Panc1 (cell line): Measurements from ENCODE around the gene ZFYVE1. TPM values are rescaled to one million over a fixed set of nuclear protein-coding genes. Genes with fewer than 3 reads are reported as not detected.
"Not testable (repeated sequence)": the region's sequence is repeated elsewhere in the genome, so short reads cannot be mapped to it uniquely, and the experiment has no call there.

Experiments used
- ATAC-seq: fragments of 200-7000 bp; cut with Tn5 transposase; 2 replicates; pipeline ENCODE4 v1.9.1; 2020; ENCODE audit warnings: mild to moderate bottlenecking, moderate library complexity
- BruUV-seq: library from RNA; stranded (reverse); fragments of 400-500 nt; replicated peaks from 2 replicates; lab custom pipeline; 2021; lab: Mats Ljungman, UMichigan
- CTCF ChIA-PET: fragments of 300-600 bp; sonication (Branson Sonifier 250); formaldehyde crosslinking; loops from one replicate; lab custom pipeline; 2022; ENCODE audit warnings: antibody characterized with exemption; lab: Charles Lee
- POLR2A ChIA-PET: fragments of 300-600 bp; sonication (Branson Sonifier 250); formaldehyde crosslinking; loops from one replicate; lab custom pipeline; 2022; ENCODE audit warnings: antibody characterized with exemption; lab: Charles Lee
- DNase-seq: peaks from one replicate; pipeline ENCODE4 v3.0.0-alpha.2; 2010; ENCODE audit warnings: low read depth, low spot score
- H3K27ac ChIP-seq: 2 replicates; pipeline ENCODE4 v1.5.1; 2011; ENCODE audit warnings: mild to moderate bottlenecking, low read length, inconsistent platforms
- H3K27me3 ChIP-seq: fragments of 200-500 bp; sonication (Bioruptor generic); 2 replicates; pipeline ENCODE4 v1.6.0; 2014; ENCODE audit warnings: low read length, inconsistent platforms; ENCODE audit not compliant: control insufficient read depth, insufficient read depth
- H3K36me3 ChIP-seq: fragments of 200-500 bp; sonication (Bioruptor generic); 2 replicates; pipeline ENCODE4 v1.5.1; 2014; ENCODE audit warnings: inconsistent platforms, mild to moderate bottlenecking, low read length, moderate library complexity; ENCODE audit not compliant: control insufficient read depth, insufficient read depth
- H3K4me1 ChIP-seq: 2 replicates; pipeline ENCODE4 v1.5.1; 2011; ENCODE audit warnings: inconsistent platforms, mild to moderate bottlenecking, low read length, moderate library complexity; ENCODE audit not compliant: control insufficient read depth, insufficient read depth
- H3K4me3 ChIP-seq, 2 experiments: 2 replicates each; pipeline ENCODE4 v1.5.1; 2011 to 2012; ENCODE audit warnings: low read depth in 2 of 2, low read length in 2 of 2, mild to moderate bottlenecking in 2 of 2, inconsistent platforms in 1 of 2, moderate library complexity in 1 of 2
- H3K9me3 ChIP-seq: fragments of 200-500 bp; sonication (Bioruptor generic); 2 replicates; pipeline ENCODE4 v1.5.1; 2014; ENCODE audit warnings: low read depth, mild to moderate bottlenecking, inconsistent platforms, low read length, moderate library complexity; ENCODE audit not compliant: control insufficient read depth, insufficient read depth
- POLR2AphosphoS5 ChIP-seq: IDR thresholded peaks from 2 replicates; pipeline ENCODE4 v1.6.1; 2012; ENCODE audit warnings: mild to moderate bottlenecking, low read depth, low read length, moderate library complexity
- SIN3A ChIP-seq: IDR thresholded peaks from 2 replicates; pipeline ENCODE4 v1.6.1; 2012; ENCODE audit warnings: low read depth, mild to moderate bottlenecking, low read length, moderate library complexity, borderline replicate concordance; ENCODE audit not compliant: insufficient read depth
- TCF7L2 ChIP-seq: IDR thresholded peaks from 2 replicates; pipeline ENCODE4 v1.6.1; 2011; ENCODE audit warnings: mild to moderate bottlenecking, low read depth, low read length, inconsistent platforms
- in situ Hi-C: cut with HindIII; loops from 2 replicates; pipeline ENCODE4 v1.10.0; 2016; ENCODE audit warnings: low sequenced_read_pairs, low pct_unique_long_range_greater_than_20kb
- intact Hi-C: fragments of 100-400 bp; cut with micrococcal nuclease; formaldehyde crosslinking; loops from one replicate; pipeline ENCODE4 v1.10.0; 2022; ENCODE audit not compliant: unreplicated experiment
- total RNA-seq: library from RNA; stranded (reverse); gene quantifications from one replicate; pipeline ENCODE4 v1.2.1, GENCODE V29; 2021; ENCODE audit not compliant: unreplicated experiment
- TF ChIP-seq, protein P1 (sequence below), 2 experiments: IDR thresholded peaks; 2 replicates each; pipeline ENCODE4 v1.6.1; 2011 to 2012; ENCODE audit warnings: low read depth in 2 of 2, control low read depth in 1 of 2, low read length in 1 of 2, mild to moderate bottlenecking in 1 of 2, moderate library complexity in 1 of 2; ENCODE audit not compliant: insufficient read depth in 1 of 2
- TF ChIP-seq, protein P2 (sequence below): fragments of 450-650 bp; IDR thresholded peaks from 2 replicates; pipeline ENCODE4 v1.5.1; 2017; ENCODE audit warnings: mild to moderate bottlenecking

The ZFYVE1 gene
- total RNA-seq, 1 experiment from 2014 or later: 19.8 TPM

DNA sequence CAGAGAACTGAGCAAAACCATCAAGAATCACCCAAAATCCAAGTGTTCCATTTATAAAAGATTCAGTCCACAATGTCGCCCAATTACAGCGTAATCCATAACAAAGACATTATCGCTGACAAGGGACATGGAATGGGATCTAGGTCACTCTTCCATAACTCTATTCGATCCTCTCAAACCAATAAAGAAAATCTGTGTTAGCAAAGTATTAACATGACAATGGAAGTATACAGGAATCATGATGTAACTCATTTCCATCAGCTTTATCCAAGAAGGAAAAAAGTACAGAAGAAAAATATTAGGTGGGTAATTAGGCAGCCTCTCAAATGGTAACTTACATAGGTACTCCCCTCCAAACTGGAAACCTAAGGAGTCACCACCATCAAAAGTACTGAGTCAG lies 4.9 kb downstream of the ZFYVE1 start:
- in situ Hi-C loops: no loop called here
- no TSS peak for BruUV-seq
- H3K27ac ChIP-seq: no peak overlapping the region
- H3K27me3 ChIP-seq: no peaks in the 10 kb centered on the region
- intact Hi-C loops: no loop called here
- H3K9me3 ChIP-seq: no peaks in the 10 kb centered on the region
- TF ChIP-seq TCF7L2 (no peak), SIN3A (no peak), POLR2AphosphoS5 (no peak)
- TF ChIP-seq, protein P1, sequence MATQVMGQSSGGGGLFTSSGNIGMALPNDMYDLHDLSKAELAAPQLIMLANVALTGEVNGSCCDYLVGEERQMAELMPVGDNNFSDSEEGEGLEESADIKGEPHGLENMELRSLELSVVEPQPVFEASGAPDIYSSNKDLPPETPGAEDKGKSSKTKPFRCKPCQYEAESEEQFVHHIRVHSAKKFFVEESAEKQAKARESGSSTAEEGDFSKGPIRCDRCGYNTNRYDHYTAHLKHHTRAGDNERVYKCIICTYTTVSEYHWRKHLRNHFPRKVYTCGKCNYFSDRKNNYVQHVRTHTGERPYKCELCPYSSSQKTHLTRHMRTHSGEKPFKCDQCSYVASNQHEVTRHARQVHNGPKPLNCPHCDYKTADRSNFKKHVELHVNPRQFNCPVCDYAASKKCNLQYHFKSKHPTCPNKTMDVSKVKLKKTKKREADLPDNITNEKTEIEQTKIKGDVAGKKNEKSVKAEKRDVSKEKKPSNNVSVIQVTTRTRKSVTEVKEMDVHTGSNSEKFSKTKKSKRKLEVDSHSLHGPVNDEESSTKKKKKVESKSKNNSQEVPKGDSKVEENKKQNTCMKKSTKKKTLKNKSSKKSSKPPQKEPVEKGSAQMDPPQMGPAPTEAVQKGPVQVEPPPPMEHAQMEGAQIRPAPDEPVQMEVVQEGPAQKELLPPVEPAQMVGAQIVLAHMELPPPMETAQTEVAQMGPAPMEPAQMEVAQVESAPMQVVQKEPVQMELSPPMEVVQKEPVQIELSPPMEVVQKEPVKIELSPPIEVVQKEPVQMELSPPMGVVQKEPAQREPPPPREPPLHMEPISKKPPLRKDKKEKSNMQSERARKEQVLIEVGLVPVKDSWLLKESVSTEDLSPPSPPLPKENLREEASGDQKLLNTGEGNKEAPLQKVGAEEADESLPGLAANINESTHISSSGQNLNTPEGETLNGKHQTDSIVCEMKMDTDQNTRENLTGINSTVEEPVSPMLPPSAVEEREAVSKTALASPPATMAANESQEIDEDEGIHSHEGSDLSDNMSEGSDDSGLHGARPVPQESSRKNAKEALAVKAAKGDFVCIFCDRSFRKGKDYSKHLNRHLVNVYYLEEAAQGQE (IDR thresholded peaks at IDR 0.05; ENCODE audit: insufficient read depth in 1 of 2, low read depth in 2 of 2, low read length in 1 of 2): no peak
- TF ChIP-seq, protein P2, sequence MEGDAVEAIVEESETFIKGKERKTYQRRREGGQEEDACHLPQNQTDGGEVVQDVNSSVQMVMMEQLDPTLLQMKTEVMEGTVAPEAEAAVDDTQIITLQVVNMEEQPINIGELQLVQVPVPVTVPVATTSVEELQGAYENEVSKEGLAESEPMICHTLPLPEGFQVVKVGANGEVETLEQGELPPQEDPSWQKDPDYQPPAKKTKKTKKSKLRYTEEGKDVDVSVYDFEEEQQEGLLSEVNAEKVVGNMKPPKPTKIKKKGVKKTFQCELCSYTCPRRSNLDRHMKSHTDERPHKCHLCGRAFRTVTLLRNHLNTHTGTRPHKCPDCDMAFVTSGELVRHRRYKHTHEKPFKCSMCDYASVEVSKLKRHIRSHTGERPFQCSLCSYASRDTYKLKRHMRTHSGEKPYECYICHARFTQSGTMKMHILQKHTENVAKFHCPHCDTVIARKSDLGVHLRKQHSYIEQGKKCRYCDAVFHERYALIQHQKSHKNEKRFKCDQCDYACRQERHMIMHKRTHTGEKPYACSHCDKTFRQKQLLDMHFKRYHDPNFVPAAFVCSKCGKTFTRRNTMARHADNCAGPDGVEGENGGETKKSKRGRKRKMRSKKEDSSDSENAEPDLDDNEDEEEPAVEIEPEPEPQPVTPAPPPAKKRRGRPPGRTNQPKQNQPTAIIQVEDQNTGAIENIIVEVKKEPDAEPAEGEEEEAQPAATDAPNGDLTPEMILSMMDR: no peak
- DNase-seq (no peak), ATAC-seq (no peak)
- H3K36me3 ChIP-seq: peaks cover 3% of the 10 kb centered on the region
- ChIA-PET CTCF (no interaction called here), POLR2A (no interaction called here)
- no peak overlapping the region for H3K4me3 ChIP-seq
- H3K4me1 ChIP-seq: peaks cover 6% of the 10 kb centered on the region

DNA sequence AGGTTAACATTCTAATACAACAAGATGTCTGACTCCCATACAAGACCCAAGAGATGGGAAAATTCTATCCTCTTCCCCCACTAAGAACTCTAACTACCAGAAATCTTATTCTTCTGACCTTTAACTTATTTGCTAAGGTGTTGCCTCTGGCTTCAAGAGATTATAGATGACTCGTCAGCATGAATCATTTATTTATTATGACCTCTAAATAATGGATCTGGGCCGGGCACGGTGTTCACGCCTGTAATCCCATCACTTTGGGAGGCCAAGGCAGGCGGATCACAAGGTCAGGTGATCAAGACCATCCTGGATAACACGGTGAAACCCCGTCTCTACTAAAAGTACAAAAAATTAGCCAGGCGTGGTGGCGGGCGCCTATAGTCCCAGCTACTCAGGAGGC lies 10.9 kb downstream of the ZFYVE1 start:
- H3K4me3 ChIP-seq, H3K27ac ChIP-seq, H3K9me3 ChIP-seq, H3K27me3 ChIP-seq, in situ Hi-C loops, DNase-seq, BruUV-seq, H3K4me1 ChIP-seq, CTCF ChIA-PET, H3K36me3 ChIP-seq, intact Hi-C loops, POLR2A ChIA-PET: not testable (repeated sequence)
- ATAC-seq: peak; percentile 48; the same call in 1 of the 2 replicates

DNA sequence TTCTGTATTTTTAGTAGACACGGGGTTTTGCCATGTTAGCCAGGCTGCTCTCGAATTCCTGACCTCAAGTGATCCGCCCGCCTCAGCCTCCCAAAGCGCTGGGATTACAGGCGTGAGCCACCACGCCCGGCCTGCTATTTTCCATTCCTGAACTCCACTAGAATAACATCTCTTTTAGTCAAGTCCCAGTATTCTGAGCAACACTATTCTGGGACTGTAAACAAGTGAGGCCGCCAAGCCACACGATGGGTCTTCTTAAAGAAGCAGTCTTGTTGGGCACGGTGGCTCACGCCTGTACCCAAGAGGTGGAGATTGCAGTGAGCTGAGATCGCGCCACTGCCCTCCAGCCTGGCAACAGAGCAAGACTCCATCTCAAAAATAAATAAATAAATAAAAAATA lies 11.4 kb downstream of the ZFYVE1 start:
- intact Hi-C loops, H3K27me3 ChIP-seq, DNase-seq, in situ Hi-C loops, POLR2A ChIA-PET, H3K27ac ChIP-seq, CTCF ChIA-PET, H3K4me3 ChIP-seq, H3K36me3 ChIP-seq, H3K4me1 ChIP-seq, BruUV-seq, ATAC-seq, H3K9me3 ChIP-seq: not testable (repeated sequence)
